NB4 (cell line): Measurements from ENCODE around the gene METTL5.

Source experiments
- DNase-seq: peaks from one replicate; pipeline ENCODE4 v3.0.0; 2010; ENCODE audit warnings: low read depth
- H3K4me3 ChIP-seq: one replicate; pipeline ENCODE4 v1.5.1; 2011; ENCODE audit warnings: mild to moderate bottlenecking, low read depth, low read length, moderate library complexity
- MYC ChIP-seq: IDR thresholded peaks from 2 replicates; pipeline ENCODE4 v1.6.1; 2011; ENCODE audit warnings: low read depth, low read length
- POLR2A ChIP-seq: IDR thresholded peaks from 2 replicates; pipeline ENCODE4 v1.6.1; 2011; ENCODE audit warnings: mild to moderate bottlenecking; ENCODE audit not compliant: insufficient read length; ENCODE audit errors: extremely low read depth
- TF ChIP-seq, protein P1 (sequence below): IDR thresholded peaks from 2 replicates; pipeline ENCODE4 v1.6.1; 2011; ENCODE audit warnings: low read depth, low read length
- TF ChIP-seq, protein P2 (sequence below): IDR thresholded peaks from one replicate; pipeline ENCODE4 v1.5.1; 2012; ENCODE audit warnings: low read depth, low read length

The METTL5 gene

GRCh38 chr2:169771612-169772011 is 53.1 kb downstream of the METTL5 start:
- TF ChIP-seq POLR2A (no peak), MYC (no peak)
- TF ChIP-seq, protein P1, sequence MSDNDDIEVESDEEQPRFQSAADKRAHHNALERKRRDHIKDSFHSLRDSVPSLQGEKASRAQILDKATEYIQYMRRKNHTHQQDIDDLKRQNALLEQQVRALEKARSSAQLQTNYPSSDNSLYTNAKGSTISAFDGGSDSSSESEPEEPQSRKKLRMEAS: no peak
- TF ChIP-seq, protein P2, sequence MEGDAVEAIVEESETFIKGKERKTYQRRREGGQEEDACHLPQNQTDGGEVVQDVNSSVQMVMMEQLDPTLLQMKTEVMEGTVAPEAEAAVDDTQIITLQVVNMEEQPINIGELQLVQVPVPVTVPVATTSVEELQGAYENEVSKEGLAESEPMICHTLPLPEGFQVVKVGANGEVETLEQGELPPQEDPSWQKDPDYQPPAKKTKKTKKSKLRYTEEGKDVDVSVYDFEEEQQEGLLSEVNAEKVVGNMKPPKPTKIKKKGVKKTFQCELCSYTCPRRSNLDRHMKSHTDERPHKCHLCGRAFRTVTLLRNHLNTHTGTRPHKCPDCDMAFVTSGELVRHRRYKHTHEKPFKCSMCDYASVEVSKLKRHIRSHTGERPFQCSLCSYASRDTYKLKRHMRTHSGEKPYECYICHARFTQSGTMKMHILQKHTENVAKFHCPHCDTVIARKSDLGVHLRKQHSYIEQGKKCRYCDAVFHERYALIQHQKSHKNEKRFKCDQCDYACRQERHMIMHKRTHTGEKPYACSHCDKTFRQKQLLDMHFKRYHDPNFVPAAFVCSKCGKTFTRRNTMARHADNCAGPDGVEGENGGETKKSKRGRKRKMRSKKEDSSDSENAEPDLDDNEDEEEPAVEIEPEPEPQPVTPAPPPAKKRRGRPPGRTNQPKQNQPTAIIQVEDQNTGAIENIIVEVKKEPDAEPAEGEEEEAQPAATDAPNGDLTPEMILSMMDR: no peak
- DNase-seq: no peak
- H3K4me3 ChIP-seq: no peak overlapping the region

DNA sequence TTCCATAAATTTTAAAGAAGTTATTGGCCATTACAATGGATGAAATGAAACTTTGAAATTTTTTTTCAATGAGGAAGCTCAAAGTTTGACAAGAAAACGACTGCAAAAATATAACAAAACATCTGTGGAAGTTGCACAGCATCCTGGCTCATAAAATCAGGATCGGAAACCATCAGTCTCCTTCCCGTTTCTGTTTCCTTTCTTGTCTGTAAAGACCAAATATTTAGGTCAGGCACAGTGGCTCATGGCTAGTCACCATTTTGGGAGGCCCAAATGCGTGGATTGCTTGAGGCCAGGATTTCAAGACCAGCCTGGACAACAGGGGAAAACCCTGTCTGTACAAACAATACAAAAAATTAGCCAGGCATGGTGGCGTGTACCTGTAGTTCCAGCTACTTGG is 53.7 kb downstream of the METTL5 start:
- no peak for DNase-seq
- H3K4me3 ChIP-seq: no peak overlapping the region
- TF ChIP-seq, protein P2: no peak
- TF ChIP-seq, protein P1: no peak
- TF ChIP-seq POLR2A: no peak
- TF ChIP-seq MYC: no peak

DNA sequence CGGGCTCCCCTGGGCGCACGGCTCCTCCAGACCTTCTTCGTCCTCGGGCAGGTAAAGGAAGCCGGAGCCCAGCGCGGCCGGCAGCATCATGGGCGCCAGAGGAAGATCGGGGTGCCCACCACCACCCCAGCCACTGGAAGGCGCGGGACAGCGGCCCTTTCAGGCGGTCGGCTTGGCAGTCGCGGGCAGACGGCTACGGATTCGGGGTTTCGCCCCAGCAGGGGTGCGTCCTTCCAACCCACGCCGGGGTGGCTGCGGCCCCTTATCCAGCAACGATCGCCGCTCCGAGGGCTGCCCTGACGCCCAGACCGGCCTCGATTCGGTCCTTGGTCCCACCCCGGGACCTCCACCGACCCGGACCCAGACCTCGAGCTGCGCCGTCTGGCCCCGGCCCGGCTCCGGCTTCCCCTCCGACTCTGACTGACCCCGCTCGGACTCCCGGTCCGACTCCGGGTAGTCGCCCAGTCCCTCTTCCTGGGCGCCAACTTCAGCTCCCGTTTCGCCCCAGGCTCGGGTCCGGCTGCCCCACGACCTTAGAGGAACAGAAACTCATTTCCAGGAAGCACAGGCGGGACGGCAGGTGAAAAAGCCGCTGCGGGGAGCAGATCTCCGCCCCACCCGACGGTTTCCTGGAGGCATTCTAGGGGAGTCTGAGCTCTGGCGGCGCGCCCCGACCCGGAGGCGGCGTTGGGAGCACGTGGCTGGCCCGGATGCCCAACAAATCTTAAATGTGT is 56.3 kb downstream of the METTL5 start:
- DNase-seq: no peak
- H3K4me3 ChIP-seq: no peak overlapping the region

DNA sequence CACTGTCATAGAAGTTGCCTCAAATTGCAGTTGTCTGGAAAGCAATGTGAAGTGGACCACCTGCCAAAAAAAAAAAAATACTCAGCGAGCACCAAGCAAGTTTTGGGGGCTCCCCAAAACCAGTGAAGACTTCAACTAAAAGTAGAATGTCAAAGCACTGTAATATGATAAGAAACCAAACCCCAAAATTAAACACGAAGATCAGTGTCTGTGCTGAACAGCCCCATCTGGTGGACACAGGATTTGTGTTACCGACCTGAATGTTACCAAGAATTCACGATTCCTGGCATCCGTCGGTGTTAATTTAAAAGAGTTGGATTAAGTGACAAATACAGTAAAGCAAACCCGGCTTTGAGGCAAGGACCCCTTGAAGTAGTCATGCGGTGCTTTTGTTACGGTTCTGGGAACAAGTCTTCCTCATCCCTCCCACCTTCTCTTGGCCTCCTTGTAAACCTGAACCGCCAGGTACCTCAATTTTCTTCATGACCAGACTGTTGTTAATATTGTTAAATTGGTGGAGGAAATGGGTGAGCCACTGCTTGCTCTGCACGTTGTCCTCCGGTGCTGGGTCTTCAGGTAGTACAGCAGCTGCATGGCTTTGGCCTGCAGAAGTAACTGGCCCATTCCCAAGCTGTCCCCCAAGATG is 57.3 kb downstream of the METTL5 start:
- peak; percentile 60 for DNase-seq
- no peak overlapping the region for H3K4me3 ChIP-seq
- TF ChIP-seq POLR2A (no peak), MYC (no peak)
- TF ChIP-seq, protein P2: peak; percentile 65
- TF ChIP-seq, protein P1: no peak

More for the DNA sequence above, 56.3 kb downstream of the METTL5 start:
- TF ChIP-seq MYC: no peak
- no peak for TF ChIP-seq POLR2A
- TF ChIP-seq, protein P2: no peak
- TF ChIP-seq, protein P1: no peak

DNA sequence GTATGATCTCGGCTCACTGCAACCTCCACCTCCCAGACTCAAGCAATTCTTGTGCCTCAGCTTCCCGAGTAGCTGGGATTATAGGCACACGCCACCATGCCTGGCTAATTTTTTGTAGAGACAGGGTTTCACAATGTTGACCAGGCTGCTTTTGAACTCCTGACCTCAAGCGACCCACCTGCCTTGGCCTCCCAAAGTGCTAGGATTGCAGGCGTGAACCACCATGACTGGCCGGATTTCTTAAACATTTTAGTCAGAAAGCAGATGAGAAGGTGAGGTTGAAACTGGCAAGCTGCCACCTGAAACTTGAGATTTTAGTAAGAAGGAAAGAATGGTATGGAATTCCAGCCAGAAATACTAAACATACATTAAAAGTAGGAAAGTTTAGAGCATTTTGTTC is 59.2 kb downstream of the METTL5 start:
- DNase-seq: no peak
- TF ChIP-seq, protein P1: no peak
- TF ChIP-seq MYC (no peak), POLR2A (no peak)
- TF ChIP-seq, protein P2: no peak
- H3K4me3 ChIP-seq: no peak overlapping the region
